A549 (cell line): ENCODE measurements around the gene KCNS3. TPM values are rescaled to one million over a fixed set of nuclear protein-coding genes. Genes with fewer than 3 reads are reported as not detected.

Source experiments
- ATAC-seq, 2 experiments: fragments of 200-7000 bp in 1 of 2; fragments of >200 bp in 1 of 2; cut with Nextera tagmentation in 1 of 2; cut with Tn5 transposase in 1 of 2; 3 replicates each; pipeline versions ENCODE4 v1.8.0 to v1.9.1; 2018 to 2020; ENCODE audit warnings: mild to moderate bottlenecking in 1 of 2, moderate library complexity in 1 of 2
- CTCF ChIA-PET: fragments of 300-600 bp; sonication (Branson Sonifier 250); formaldehyde crosslinking; extraction: SDS; loops from one replicate; lab custom pipeline; 2021; ENCODE audit warnings: antibody characterized with exemption, inconsistent platforms; lab: Yijun Ruan, JAX
- POLR2A ChIA-PET: fragments of 350-600 bp; formaldehyde crosslinking; extraction: SDS; loops from one replicate; lab custom pipeline; 2021; ENCODE audit warnings: antibody characterized with exemption, inconsistent platforms; lab: Yijun Ruan, JAX
- DNase-seq, 2 experiments: peaks; one replicate each; pipeline versions ENCODE4 v3.0.0 to v3.0.0-alpha.2; 2011 to 2016; ENCODE audit warnings: low read depth in 1 of 2, low spot score in 1 of 2
- FAIRE-seq: peaks from 2 replicates; lab custom pipeline; 2011; peaks lifted over from hg19 to GRCh38; lab: Jason Lieb, UNC
- H3K27ac ChIP-seq, 2 experiments: fragments of >200 bp; sonication (Bioruptor Twin); formaldehyde crosslinking; 3 replicates each; pipeline ENCODE4 v1.5.1; 2016 to 2017
- H3K4me1 ChIP-seq: fragments of >200 bp; sonication (Bioruptor Twin); formaldehyde crosslinking; 3 replicates; pipeline ENCODE4 v1.6.1; 2016
- H3K4me2 ChIP-seq: fragments of >200 bp; sonication (Bioruptor Twin); formaldehyde crosslinking; 3 replicates; pipeline ENCODE4 v1.6.1; 2016
- H3K4me3 ChIP-seq: fragments of >200 bp; sonication (Bioruptor Twin); formaldehyde crosslinking; 3 replicates; pipeline ENCODE4 v1.5.1; 2016
- H3K9me3 ChIP-seq: fragments of >200 bp; sonication (Bioruptor Twin); formaldehyde crosslinking; 3 replicates; pipeline ENCODE4 v1.6.1; 2016
- ATOH8 ChIP-seq: fragments of 250-450 bp; sonication (Bioruptor Pico); IDR thresholded peaks from 2 replicates; pipeline ENCODE4 v1.5.0; 2020; ENCODE audit warnings: low read depth, mild to moderate bottlenecking, moderate library complexity
- CEBPB ChIP-seq, 2 experiments: fragments of >200 bp in 1 of 2; sonication (Bioruptor Twin) in 1 of 2; formaldehyde crosslinking in 1 of 2; IDR thresholded peaks; 2 replicates each; pipeline ENCODE4 v1.6.1; 2012 to 2016
- CHD4 ChIP-seq: fragments of 200-600 bp; sonication (generic); IDR thresholded peaks from 2 replicates; pipeline ENCODE4 v1.6.1; 2016; ENCODE audit warnings: antibody characterized with exemption, mild to moderate bottlenecking, borderline replicate concordance
- CTCF ChIP-seq: fragments of >200 bp; sonication (Bioruptor Twin); formaldehyde crosslinking; IDR thresholded peaks from 3 replicates; pipeline ENCODE4 v1.5.1; 2016
- E2F6 ChIP-seq: IDR thresholded peaks from 2 replicates; pipeline ENCODE4 v1.6.1; 2012; ENCODE audit warnings: low read depth, borderline replicate concordance
- FOSB ChIP-seq: fragments of 250-450 bp; sonication (Bioruptor Pico); IDR thresholded peaks from 2 replicates; pipeline ENCODE4 v1.5.0; 2020; ENCODE audit warnings: mild to moderate bottlenecking, moderate library complexity
- FOXS1 ChIP-seq: fragments of 250-450 bp; sonication (Bioruptor Pico); IDR thresholded peaks from 2 replicates; pipeline ENCODE4 v1.5.0; 2020; ENCODE audit warnings: mild to moderate bottlenecking, moderate library complexity
- HES2 ChIP-seq: fragments of >200 bp; sonication (Bioruptor Twin); formaldehyde crosslinking; IDR thresholded peaks from 2 replicates; pipeline ENCODE4 v1.6.1; 2016
- HMGXB4 ChIP-seq: fragments of 250-450 bp; sonication (Bioruptor Pico); IDR thresholded peaks from 2 replicates; pipeline ENCODE4 v1.5.0; 2021; ENCODE audit warnings: mild to moderate bottlenecking, moderate library complexity, borderline replicate concordance
- HOXA7 ChIP-seq: fragments of 250-450 bp; sonication (Bioruptor Pico); IDR thresholded peaks from 2 replicates; pipeline ENCODE4 v1.5.0; 2020; ENCODE audit warnings: mild to moderate bottlenecking, moderate library complexity
- KDM1A ChIP-seq: fragments of 200-600 bp; sonication (generic); IDR thresholded peaks from 2 replicates; pipeline ENCODE4 v1.6.1; 2016; ENCODE audit warnings: low read depth, mild to moderate bottlenecking
- NPAS2 ChIP-seq: fragments of 250-450 bp; sonication (Bioruptor Pico); IDR thresholded peaks from 2 replicates; pipeline ENCODE4 v1.8.0; 2022; ENCODE audit warnings: mild to moderate bottlenecking, moderate library complexity, borderline replicate concordance
- RAD21 ChIP-seq, 2 experiments: fragments of >200 bp in 1 of 2; sonication (Bioruptor Twin) in 1 of 2; formaldehyde crosslinking in 1 of 2; IDR thresholded peaks in 1 of 2; conservative IDR thresholded peaks in 1 of 2; 2 replicates in 1 of 2; 3 replicates in 1 of 2; pipeline ENCODE4 v1.6.1; 2012 to 2018; ENCODE audit warnings: inconsistent platforms in 1 of 2
- RARB ChIP-seq: fragments of 250-450 bp; sonication (Bioruptor Pico); IDR thresholded peaks from 2 replicates; pipeline ENCODE4 v1.8.0; 2021; ENCODE audit warnings: mild to moderate bottlenecking, moderate library complexity
- SMC3 ChIP-seq: fragments of >200 bp; sonication (Bioruptor Twin); formaldehyde crosslinking; IDR thresholded peaks from 3 replicates; pipeline ENCODE4 v1.6.1; 2018; ENCODE audit warnings: inconsistent platforms
- ZC3H11A ChIP-seq: fragments of 450-650 bp; IDR thresholded peaks from 2 replicates; pipeline ENCODE4 v1.6.1; 2014; ENCODE audit warnings: antibody characterized with exemption, mild to moderate bottlenecking
- WGBS: methylation state at CpG from one replicate; pipeline ENCODE4 v1.1.6; 2017; ENCODE audit errors: missing lambda C conversion rate; 5-methylcytosine and 5-hydroxymethylcytosine counted together
- polyA plus RNA-seq, 4 experiments: library from polyadenylated mRNA; depleted of rRNA in 3 of 4; stranded (reverse); fragments of >200 nt; fragmentation: RNase III in 1 of 4; extraction: RNeasy Plus Mini Kit Qiagen cat#74134 plus additional on column Dnase treatment in 1 of 4; gene quantifications; 2 replicates in 3 of 4; 3 replicates in 1 of 4; pipeline ENCODE4 v1.2.3, GENCODE V29; 2011 to 2017

Gene KCNS3
- polyA plus RNA-seq, 2 of the 4 experiments (the other 2 are of a cell fraction), result 0.70 to 2.1 TPM

GRCh38 chr2:17877811-17878280 lies 621 bp upstream of the KCNS3 start:
- WGBS, result 58% methylated on average over 24 of the region's 28 CpGs
- peak overlapping the region; percentile 62 for H3K4me3 ChIP-seq
- TF ChIP-seq FOXS1 (CRISPR knock-in tag), result no peak
- TF ChIP-seq FOSB (CRISPR knock-in tag), result no peak
- TF ChIP-seq SMC3, result no peak
- no peak for TF ChIP-seq CTCF
- no peak for TF ChIP-seq CEBPB (IDR thresholded peaks at IDR 0.05)
- TF ChIP-seq NPAS2 (CRISPR knock-in tag), result no peak
- TF ChIP-seq E2F6, result no peak
- TF ChIP-seq CHD4, result no peak
- TF ChIP-seq KDM1A, result no peak
- TF ChIP-seq ATOH8 (CRISPR knock-in tag), result no peak
- TF ChIP-seq HOXA7 (CRISPR knock-in tag), result no peak
- TF ChIP-seq HES2, result no peak
- no peak for TF ChIP-seq RARB (CRISPR knock-in tag)
- ATAC-seq, result no peak
- no peak for DNase-seq
- peak overlapping the region; percentile 24 to 67; a peak in 4 of 6 replicates for H3K27ac ChIP-seq
- CTCF ChIA-PET, result interaction anchor here (1.1 to 1.4 kb wide), 2 partner anchors 8 to 500 kb away, joined by 4 to 5 read pairs; no protein-coding TSS in a partner anchor
- POLR2A ChIA-PET, result no interaction called here
- no peak for FAIRE-seq
- H3K4me1 ChIP-seq, result 0 out of 3 replicates have a peak, but pooled peaks cover 9% of the 10 kb centered on the region
- peak overlapping the region; percentile 96 for H3K4me2 ChIP-seq
- H3K9me3 ChIP-seq, result no peaks in the 10 kb centered on the region

- peak overlapping the region; percentile 96 for H3K4me2 ChIP-seq
- 5% methylated on average over 49 of the region's 49 CpGs for WGBS
- ChIA-PET CTCF (interaction anchor here (1.1 to 1.7 kb wide), 5 partner anchors 9 to 499 kb away, joined by 3 to 5 read pairs (median 4); no protein-coding TSS in a partner anchor), POLR2A (no interaction called here)
- peak overlapping the region in 1 of 2 experiments; percentile 67; a peak in 2 of 6 replicates for H3K27ac ChIP-seq
- peak; percentile 68 to 87 for ATAC-seq
- H3K9me3 ChIP-seq, result no peaks in the 10 kb centered on the region
- H3K4me3 ChIP-seq, result peak overlapping the region; percentile 62
- peak; percentile 77 to 82 for DNase-seq
- H3K4me1 ChIP-seq, result 0 out of 3 replicates have a peak, but pooled peaks cover 9% of the 10 kb centered on the region
- FAIRE-seq, result no peak
- TF ChIP-seq E2F6, result peak; percentile 21; the same call in 1 of the 2 replicates
- no peak for TF ChIP-seq HES2
- no peak for TF ChIP-seq HMGXB4 (CRISPR knock-in tag)
- TF ChIP-seq ZC3H11A, result no peak
- TF ChIP-seq RAD21 (conservative IDR thresholded peaks at IDR 0.05 in 1 of 2, IDR thresholded peaks at IDR 0.05 in 1 of 2), result peak; percentile 17 to 19; a peak in 1 of 5 replicates
These were observed 858 bp downstream of the KCNS3 start for GRCh38 chr2:17879137-17879912.
